ENCODE results near the gene UVSSA. TPM values are rescaled to one million over a fixed set of nuclear protein-coding genes. Genes with fewer than 3 reads are reported as not detected.

The UVSSA gene
- total and polyA plus RNA-seq, 9 of the 15 experiments (the other 6 are each of a cell fraction or from before 2014, with no cell fraction given): 0.21 to 14.6 (median 3.3) TPM

GRCh38 chr4:1395941-1396805, 49.2 kb downstream of the UVSSA start:
- no peak overlapping the region; a peak in 1 of 4 replicates for H3K9ac ChIP-seq (ENCODE audit: insufficient read depth in 1 of 2, low read depth in 2 of 2, low read length in 2 of 2)
- H3K9me3 ChIP-seq (replicated peaks; ENCODE audit: control insufficient read depth, insufficient read depth, low read depth, low read length): no peaks in the 10 kb centered on the region
- peaks cover 3 to 19% of the 10 kb centered on the region in 2 experiments; a peak in 2 of 5 replicates for H3K4me1 ChIP-seq (replicated peaks in 1 of 2; ENCODE audit: control insufficient read depth in 2 of 2, insufficient read depth in 2 of 2, low read length in 2 of 2)
- H2AFZ ChIP-seq (ENCODE audit: low read depth, low read length): no peak overlapping the region
- H3K4me2 ChIP-seq (ENCODE audit: insufficient read depth, low read length): no peak overlapping the region
- DNase-seq (ENCODE audit: extremely low read depth in 1 of 4, low spot score in 3 of 4) (no peak), ATAC-seq (no peak), FAIRE-seq (no peak)
- CTCF ChIA-PET (ENCODE audit: low intra/inter-chr PET ratio): no interaction called here
- no peaks in the 10 kb centered on the region for H3K36me3 ChIP-seq (ENCODE audit: control insufficient read depth, insufficient read depth, low read length)
- POLR2A ChIA-PET: interaction anchor here (0.6 kb wide), 1 partner anchor 340 kb away, joined by 3 read pairs; no protein-coding TSS in a partner anchor
- H3K27me3 ChIP-seq (ENCODE audit: control insufficient read depth in 2 of 2, insufficient read depth in 2 of 2, low read length in 2 of 2): peaks cover 12 to 28% of the 10 kb centered on the region in 2 experiments; a peak in 3 of 5 replicates
- H3K4me3 ChIP-seq: no peak overlapping the region
- H4K20me1 ChIP-seq (replicated peaks; ENCODE audit: control insufficient read depth, insufficient read depth, low read length): no peaks in the 10 kb centered on the region
- no peaks in the 10 kb centered on the region for H3K79me2 ChIP-seq (ENCODE audit: control insufficient read depth, insufficient read depth, low read length)
- H3K9me1 ChIP-seq (ENCODE audit: control insufficient read depth, insufficient read depth, low read length): no peaks in the 10 kb centered on the region
- intact Hi-C loops (cut with micrococcal nuclease): no loop called here
- H3K27ac ChIP-seq (ENCODE audit: extremely low read depth, low read depth, low read length): no peak overlapping the region
- no TSS peak for BruUV-seq (replicated peaks)
- 42% methylated on average over 8 of the region's 13 CpGs for WGBS (ENCODE audit: insufficient coverage, low coverage, missing lambda C conversion rate)
- in situ Hi-C loops (cut with MboI): no loop called here
- TF ChIP-seq ZNF282 (CRISPR knock-in tag; IDR thresholded peaks at IDR 0.05) (no peak), STAT5B (CRISPR knock-in tag; IDR thresholded peaks at IDR 0.05) (no peak), HINFP (tag; conservative IDR thresholded peaks at IDR 0.05; ENCODE audit: low read depth) (no peak), KDM2B (CRISPR knock-in tag; IDR thresholded peaks at IDR 0.05) (no peak), ZBTB11 (CRISPR knock-in tag; IDR thresholded peaks at IDR 0.05) (no peak), ZNF277 (CRISPR knock-in tag; IDR thresholded peaks at IDR 0.05; ENCODE audit: borderline replicate concordance) (no peak), LCOR (CRISPR knock-in tag; IDR thresholded peaks at IDR 0.05) (no peak), RBM25 (IDR thresholded peaks at IDR 0.05; ENCODE audit: low read depth, low read length, severe bottlenecking) (peak; percentile 91)

Data from K562 (cell line).